ENCODE data around the gene ADGRD1. TPM values are rescaled to one million over a fixed set of nuclear protein-coding genes. Genes with fewer than 3 reads are reported as not detected.

ADGRD1 gene
- polyA plus RNA-seq, 1 experiment = 68.5 TPM

GRCh38 chr12:131076791-131077747 is 123.4 kb downstream of the ADGRD1 start:
- CTCF ChIA-PET = interaction anchor here (0.9 to 1.0 kb wide), 2 partner anchors 27 to 55 kb away, joined by 3 to 4 read pairs; no protein-coding TSS in a partner anchor
- no peak overlapping the region for H3K4me3 ChIP-seq (ENCODE audit: low read depth, low read length)
- TF ChIP-seq CTCF (IDR thresholded peaks at IDR 0.05; ENCODE audit: insufficient read depth, low read depth, low read length) = no peak

GRCh38 chr12:131077931-131078391 is 124.3 kb downstream of the ADGRD1 start:
- peaks cover 3% of the 10 kb centered on the region for H3K36me3 ChIP-seq (ENCODE audit: control insufficient read depth, insufficient read depth, low read length)
- no peak for TF ChIP-seq CTCF (IDR thresholded peaks at IDR 0.05; ENCODE audit: insufficient read depth, low read depth, low read length)
- H3K4me3 ChIP-seq (ENCODE audit: low read depth, low read length) = no peak overlapping the region
- POLR2A ChIA-PET = no interaction called here
- DNase-seq (ENCODE audit: low read depth) = no peak
- no peaks in the 10 kb centered on the region for H3K27me3 ChIP-seq (ENCODE audit: control insufficient read depth, insufficient read depth, low read length)
- CTCF ChIA-PET = interaction anchor here (1.0 kb wide), 2 partner anchors 27 to 161 kb away, joined by 3 to 4 read pairs; no protein-coding TSS in a partner anchor

More at GRCh38 chr12:131076791-131077747, 123.4 kb downstream of the ADGRD1 start:
- Histone ChIP-seq H3K36me3 (ENCODE audit: control insufficient read depth, insufficient read depth, low read length) (peaks cover 3% of the 10 kb centered on the region), H3K27me3 (ENCODE audit: control insufficient read depth, insufficient read depth, low read length) (no peaks in the 10 kb centered on the region)
- POLR2A ChIA-PET = no interaction called here
- no peak for DNase-seq (ENCODE audit: low read depth)

- CTCF ChIA-PET = interaction anchor here (1.1 kb wide), 1 partner anchor 11 kb away, joined by 3 read pairs; no protein-coding TSS in a partner anchor
- TF ChIP-seq CTCF (IDR thresholded peaks at IDR 0.05; ENCODE audit: insufficient read depth, low read depth, low read length) = no peak
- POLR2A ChIA-PET = no interaction called here
- H3K4me3 ChIP-seq (ENCODE audit: low read depth, low read length) = no peak overlapping the region
- H3K36me3 ChIP-seq (ENCODE audit: control insufficient read depth, insufficient read depth, low read length) = peaks cover 3% of the 10 kb centered on the region
- no peaks in the 10 kb centered on the region for H3K27me3 ChIP-seq (ENCODE audit: control insufficient read depth, insufficient read depth, low read length)
- DNase-seq (ENCODE audit: low read depth) = no peak
Measured at GRCh38 chr12:131082290-131083194, 128.8 kb downstream of the ADGRD1 start.

GRCh38 chr12:131084341-131085011 is 130.8 kb downstream of the ADGRD1 start:
- peaks cover 3% of the 10 kb centered on the region for H3K36me3 ChIP-seq (ENCODE audit: control insufficient read depth, insufficient read depth, low read length)
- POLR2A ChIA-PET = no interaction called here
- no peak for DNase-seq (ENCODE audit: low read depth)
- no peak for TF ChIP-seq CTCF (IDR thresholded peaks at IDR 0.05; ENCODE audit: insufficient read depth, low read depth, low read length)
- H3K27me3 ChIP-seq (ENCODE audit: control insufficient read depth, insufficient read depth, low read length) = no peaks in the 10 kb centered on the region
- CTCF ChIA-PET = interaction anchor here (1.3 kb wide), 1 partner anchor 20 kb away, joined by 3 read pairs; no protein-coding TSS in a partner anchor
- H3K4me3 ChIP-seq (ENCODE audit: low read depth, low read length) = no peak overlapping the region
